Measurements from ENCODE around the gene RIMS4. TPM values are rescaled to one million over a fixed set of nuclear protein-coding genes. Genes with fewer than 3 reads are reported as not detected.

Gene RIMS4
- total and polyA plus RNA-seq, 2 of the 8 experiments (the other 6 are each of a cell fraction or from before 2014, with no cell fraction given): 13.3 to 44.2 TPM

DNA sequence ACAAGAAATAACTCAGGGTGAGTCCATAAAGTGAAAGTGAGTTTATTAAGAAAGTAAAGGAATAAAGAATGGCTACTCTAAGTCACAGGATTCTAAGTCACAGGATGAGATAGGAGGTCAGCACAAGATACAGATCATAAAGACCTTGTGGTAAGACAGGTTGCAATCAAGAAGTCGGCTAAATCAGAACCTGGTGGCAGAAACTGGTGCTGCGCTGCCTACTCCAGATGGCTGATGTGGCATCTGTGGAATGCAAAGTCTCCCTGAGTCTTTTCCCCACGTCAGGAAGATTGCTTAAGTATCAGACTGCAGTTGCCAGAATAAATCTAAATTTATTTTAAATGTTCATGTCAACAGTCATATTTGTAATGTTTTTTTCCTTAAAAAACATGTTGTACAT, 75.4 kb downstream of the RIMS4 start:
- Histone ChIP-seq H4K8ac (ENCODE audit: extremely low read depth, insufficient read depth, low read length) (no peak overlapping the region), H3K9me3 (ENCODE audit: insufficient read depth in 2 of 2, low read depth in 1 of 2, low read length in 1 of 2) (no peaks in the 10 kb centered on the region; a peak in 1 of 4 replicates), H4K91ac (replicated peaks; ENCODE audit: insufficient read length, low read length) (no peak overlapping the region), H3K36me3 (ENCODE audit: control insufficient read depth in 2 of 4, insufficient read depth in 4 of 4, low read length in 3 of 4) (no peaks in the 10 kb centered on the region), H3K18ac (ENCODE audit: extremely low read depth, low read length) (no peak overlapping the region), H3K23ac (ENCODE audit: insufficient read length) (no peak overlapping the region), H3K9ac (replicated peaks in 1 of 4; ENCODE audit: extremely low read depth in 1 of 4, low read depth in 3 of 4, low read length in 3 of 4) (no peak overlapping the region), H3K27me3 (replicated peaks in 1 of 4; ENCODE audit: control insufficient read depth in 3 of 4, extremely low read depth in 1 of 4, insufficient read depth in 3 of 4, low read length in 3 of 4) (peaks cover 0 to 2% (median 0%) of the 10 kb centered on the region in 4 experiments; a peak in 1 of 7 replicates), H3K79me2 (ENCODE audit: control insufficient read depth in 1 of 2, insufficient read depth in 2 of 2, low read length in 2 of 2) (no peaks in the 10 kb centered on the region), H2BK5ac (ENCODE audit: low read depth, low read length) (no peak overlapping the region), H2BK12ac (ENCODE audit: low read depth, low read length) (no peak overlapping the region), H3K79me1 (ENCODE audit: low read depth, low read length) (no peaks in the 10 kb centered on the region), H3K23me2 (ENCODE audit: low read depth, low read length) (no peaks in the 10 kb centered on the region), H2AK5ac (ENCODE audit: low read depth, low read length) (no peak overlapping the region), H2BK20ac (ENCODE audit: low read length) (no peak overlapping the region), H4K20me1 (replicated peaks in 1 of 2; ENCODE audit: control insufficient read depth in 1 of 2, insufficient read depth in 2 of 2, low read length in 2 of 2) (no peaks in the 10 kb centered on the region), H3K4me1 (replicated peaks in 1 of 4; ENCODE audit: control insufficient read depth in 3 of 4, insufficient read depth in 4 of 4, low read length in 3 of 4) (peaks cover 0 to 4% (median 2%) of the 10 kb centered on the region in 4 experiments; a peak in 1 of 7 replicates), H2BK120ac (replicated peaks; ENCODE audit: low read depth, low read length) (no peak overlapping the region), H3K14ac (ENCODE audit: insufficient read length) (no peak overlapping the region), H3K56ac (replicated peaks; ENCODE audit: insufficient read length, low read depth, low read length) (no peak overlapping the region), H3K4me2 (ENCODE audit: insufficient read depth in 1 of 2, low read depth in 2 of 2, low read length in 2 of 2) (no peak overlapping the region), H2BK15ac (ENCODE audit: low read length) (no peak overlapping the region), H2AFZ (ENCODE audit: low read length) (no peak overlapping the region), H4K5ac (ENCODE audit: insufficient read length, low read depth, low read length) (no peak overlapping the region), H3K4ac (replicated peaks; ENCODE audit: insufficient read length, low read depth, low read length) (no peak overlapping the region), H3K27ac (ENCODE audit: low read depth, low read length) (no peak overlapping the region), H3K4me3 (ENCODE audit: extremely low read depth in 1 of 4, insufficient read depth in 2 of 4, low read depth in 3 of 4, low read length in 4 of 4) (no peak overlapping the region)
- 82% methylated on average over 3 of the region's 3 CpGs; no CpG with 5 or more reads in 1 of the 2 experiments for WGBS, 2 experiments (ENCODE audit: extremely low coverage in 1 of 2, insufficient coverage in 1 of 2, insufficient read length in 1 of 2, insufficient replicate concordance in 2 of 2, low coverage in 1 of 2, low lambda C conversion rate in 2 of 2, missing lambda C conversion rate in 1 of 2)
- ChIA-PET CTCF (ENCODE audit: partially characterized antibody) (interaction anchor here (1.0 to 10.5 kb wide), 9 partner anchors 9 to 65 kb away, joined by 3 to 146 read pairs (median 4); partner anchors contain the start of gene CCN5), POLR2A (ENCODE audit: partially characterized antibody) (no interaction called here)
- TF ChIP-seq CEBPB (IDR thresholded peaks at IDR 0.05; ENCODE audit: low read depth, low read length) (peak; percentile 25; the same call in 1 of the 2 replicates), TCF12 (IDR thresholded peaks at IDR 0.05; ENCODE audit: low read depth, low read length) (0 out of 2 replicates have a peak, but pooled peaks have one; percentile 35), TEAD4 (IDR thresholded peaks at IDR 0.05; ENCODE audit: low read depth, low read length) (peak; percentile 58), SUZ12 (IDR thresholded peaks at IDR 0.05; ENCODE audit: low read length) (no peak)
- TF ChIP-seq, protein P1, sequence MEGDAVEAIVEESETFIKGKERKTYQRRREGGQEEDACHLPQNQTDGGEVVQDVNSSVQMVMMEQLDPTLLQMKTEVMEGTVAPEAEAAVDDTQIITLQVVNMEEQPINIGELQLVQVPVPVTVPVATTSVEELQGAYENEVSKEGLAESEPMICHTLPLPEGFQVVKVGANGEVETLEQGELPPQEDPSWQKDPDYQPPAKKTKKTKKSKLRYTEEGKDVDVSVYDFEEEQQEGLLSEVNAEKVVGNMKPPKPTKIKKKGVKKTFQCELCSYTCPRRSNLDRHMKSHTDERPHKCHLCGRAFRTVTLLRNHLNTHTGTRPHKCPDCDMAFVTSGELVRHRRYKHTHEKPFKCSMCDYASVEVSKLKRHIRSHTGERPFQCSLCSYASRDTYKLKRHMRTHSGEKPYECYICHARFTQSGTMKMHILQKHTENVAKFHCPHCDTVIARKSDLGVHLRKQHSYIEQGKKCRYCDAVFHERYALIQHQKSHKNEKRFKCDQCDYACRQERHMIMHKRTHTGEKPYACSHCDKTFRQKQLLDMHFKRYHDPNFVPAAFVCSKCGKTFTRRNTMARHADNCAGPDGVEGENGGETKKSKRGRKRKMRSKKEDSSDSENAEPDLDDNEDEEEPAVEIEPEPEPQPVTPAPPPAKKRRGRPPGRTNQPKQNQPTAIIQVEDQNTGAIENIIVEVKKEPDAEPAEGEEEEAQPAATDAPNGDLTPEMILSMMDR (IDR thresholded peaks at IDR 0.05; ENCODE audit: control extremely low read depth in 1 of 3, insufficient read depth in 1 of 3, low read depth in 1 of 3, low read length in 3 of 3): peak; percentile 18 to 37 (median 32); a peak in 3 of 4 replicates
- DNase-seq (ENCODE audit: low read depth in 1 of 2, low spot score in 2 of 2) (no peak), FAIRE-seq (no peak)

Measured in H1 (cell line).